HG02759 (cell line): ENCODE results near the gene TMEM18.
"Not testable (repeated sequence)": the region's sequence is repeated elsewhere in the genome, so short reads cannot be mapped to it uniquely, and the experiment has no call there.

Experiments
- ATAC-seq: cut with Tn5 transposase; IDR thresholded peaks from one replicate; pipeline ENCODE4 v1.9.1; 2021; ENCODE audit warnings: mild to moderate bottlenecking, moderate library complexity; ENCODE audit not compliant: unreplicated experiment

The TMEM18 gene

DNA sequence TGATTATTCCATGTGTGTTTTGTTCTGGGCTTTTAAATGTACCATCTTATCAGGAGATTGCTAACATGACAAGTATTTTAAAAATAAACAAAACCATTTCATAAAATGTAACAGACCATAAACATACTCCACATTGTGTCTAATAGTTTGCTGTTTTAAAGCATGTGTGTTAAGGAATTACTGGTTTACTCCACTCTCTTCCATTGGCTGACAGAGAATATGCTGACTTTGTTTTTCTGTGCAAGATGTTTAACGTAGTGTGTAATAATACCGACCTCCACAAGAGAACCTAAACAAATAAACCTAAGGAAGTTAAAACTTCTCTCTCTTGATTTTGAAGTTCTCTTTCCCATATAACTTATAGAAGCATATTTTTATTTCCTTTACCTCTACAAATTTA lies 17.0 kb upstream of the TMEM18 start:
- ATAC-seq = no peak

DNA sequence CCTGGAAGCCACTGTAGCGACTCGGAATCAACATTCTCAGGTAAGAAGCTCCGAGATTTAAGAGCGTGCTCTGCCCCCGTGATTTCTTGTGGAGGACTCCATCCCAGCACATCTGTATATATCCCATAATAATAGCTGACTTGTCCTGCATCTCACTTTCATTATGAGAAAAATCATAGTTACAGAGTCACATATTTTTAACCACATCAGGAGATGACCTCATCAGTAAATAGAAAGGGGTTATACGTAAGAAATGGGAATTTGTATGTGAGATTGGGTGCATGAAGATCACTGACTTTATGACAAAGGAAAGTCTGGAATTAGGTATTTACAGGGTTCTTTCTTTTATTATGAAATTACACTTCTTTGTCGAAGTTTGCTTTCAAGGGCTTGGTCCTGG lies 16.4 kb upstream of the TMEM18 start:
- no peak for ATAC-seq

DNA sequence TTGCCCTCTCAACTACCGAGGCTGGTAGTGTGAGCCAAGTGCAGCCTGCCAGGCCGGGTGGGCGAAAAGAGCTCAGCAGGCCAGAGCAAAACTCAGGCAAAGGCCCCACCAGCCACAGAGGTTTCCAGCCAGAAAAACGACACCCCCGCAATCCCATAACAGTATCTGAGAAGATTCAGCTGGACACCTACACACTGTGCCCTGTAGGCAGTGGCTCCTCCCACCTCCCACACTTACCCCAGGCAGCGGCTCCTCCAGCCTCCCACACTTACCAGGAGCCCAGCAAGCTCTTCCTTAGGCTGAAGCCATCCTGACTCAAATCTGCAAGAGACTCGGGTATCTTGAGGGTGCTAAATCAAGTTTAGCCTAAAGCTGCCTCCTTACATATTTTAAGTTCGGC lies 15.6 kb upstream of the TMEM18 start:
- ATAC-seq = no peak

DNA sequence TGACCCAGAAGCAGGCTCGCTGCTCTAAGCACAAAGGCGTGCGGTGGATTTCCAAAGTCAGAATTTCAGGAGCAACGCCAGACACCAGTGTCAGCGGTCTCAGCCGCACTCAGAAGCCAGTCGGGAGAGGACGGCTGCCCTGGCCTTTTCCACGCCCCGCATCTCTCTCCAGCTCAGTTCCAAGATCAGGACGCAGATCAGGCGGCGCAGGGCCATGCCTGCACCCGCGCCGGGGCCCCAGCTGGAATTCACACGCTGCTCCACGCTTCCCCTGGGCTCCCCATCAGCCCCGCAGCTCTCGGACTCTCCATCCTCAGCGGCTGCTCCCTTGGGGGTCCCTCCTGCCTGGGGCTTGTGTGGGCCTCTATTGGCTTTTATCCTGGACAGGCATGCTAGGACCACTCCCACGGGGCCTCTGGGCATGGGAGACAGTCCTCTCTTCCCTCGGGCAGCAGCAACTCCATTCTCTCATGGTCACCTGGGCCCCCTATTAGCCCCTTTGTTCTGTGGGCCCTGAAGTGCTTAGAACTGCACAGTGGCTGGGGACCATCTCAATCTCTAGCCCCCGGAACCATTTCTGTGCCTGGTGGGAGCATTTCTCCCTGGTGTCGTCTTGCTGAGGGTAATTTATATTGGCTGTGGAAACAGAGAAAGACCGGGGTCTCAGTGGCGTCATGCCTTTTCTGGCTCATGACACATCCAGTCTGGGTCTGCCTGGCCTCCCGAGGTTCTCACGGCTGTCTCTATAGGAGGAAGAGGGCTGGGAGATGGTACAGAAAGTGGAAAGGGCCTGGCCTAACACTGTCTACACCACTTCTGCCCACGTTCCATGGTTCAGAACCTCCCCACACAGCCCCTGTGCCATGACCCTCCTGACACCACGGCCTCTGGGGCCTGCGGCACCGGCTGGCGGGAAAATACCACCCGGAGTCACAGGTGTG lies 14.9 kb upstream of the TMEM18 start:
- ATAC-seq = no peak

DNA sequence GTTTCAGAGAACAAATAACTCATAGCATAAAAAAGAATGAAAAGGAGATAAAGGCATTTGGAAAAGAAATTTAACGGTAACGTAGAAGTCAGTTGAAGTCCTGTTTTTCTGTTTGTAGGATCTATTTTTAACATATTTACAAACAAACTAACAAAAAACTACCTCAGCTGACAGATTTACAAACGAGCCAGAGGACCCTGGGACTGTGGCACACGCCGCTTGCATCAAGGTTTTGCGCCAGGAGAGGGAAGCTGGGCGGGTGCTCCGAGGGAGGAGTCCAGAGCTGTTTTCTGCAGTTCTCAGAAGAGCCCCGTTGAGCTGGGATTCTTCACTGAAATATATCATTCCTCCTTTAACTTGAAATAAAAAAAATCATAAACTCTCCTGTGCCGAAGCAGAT lies 13.6 kb upstream of the TMEM18 start:
- no peak for ATAC-seq

DNA sequence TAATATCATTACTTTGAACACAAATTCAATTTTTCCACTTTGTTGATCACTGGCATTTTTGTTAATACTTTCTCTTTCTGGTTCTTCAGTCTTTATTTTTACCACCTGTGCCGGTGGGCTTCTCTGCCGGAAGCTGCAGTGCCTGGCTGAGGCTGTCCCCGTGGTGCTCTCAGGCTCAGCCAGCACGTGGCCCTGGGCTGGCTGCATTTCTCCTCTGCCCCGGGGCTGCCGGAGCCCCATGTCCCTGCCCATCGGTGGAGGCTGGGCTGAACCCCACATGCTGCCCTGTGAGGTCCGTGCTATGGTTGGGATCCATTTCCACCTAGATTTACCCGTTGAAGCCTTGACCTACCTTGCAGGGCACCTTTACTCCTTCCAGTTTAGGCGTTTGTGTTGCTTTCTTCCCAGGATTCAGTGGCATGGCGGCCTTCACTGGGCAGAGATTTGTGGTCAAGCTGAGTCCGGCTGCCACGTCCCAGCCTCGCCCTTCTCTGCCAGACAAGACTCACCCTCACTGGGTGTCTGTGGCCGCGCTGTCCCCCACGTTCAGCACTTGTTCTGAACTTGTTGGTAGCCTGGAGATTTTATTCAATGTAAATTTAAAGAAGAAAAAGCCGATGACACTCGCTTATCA lies 12.8 kb upstream of the TMEM18 start:
- peak; percentile 46 for ATAC-seq

DNA sequence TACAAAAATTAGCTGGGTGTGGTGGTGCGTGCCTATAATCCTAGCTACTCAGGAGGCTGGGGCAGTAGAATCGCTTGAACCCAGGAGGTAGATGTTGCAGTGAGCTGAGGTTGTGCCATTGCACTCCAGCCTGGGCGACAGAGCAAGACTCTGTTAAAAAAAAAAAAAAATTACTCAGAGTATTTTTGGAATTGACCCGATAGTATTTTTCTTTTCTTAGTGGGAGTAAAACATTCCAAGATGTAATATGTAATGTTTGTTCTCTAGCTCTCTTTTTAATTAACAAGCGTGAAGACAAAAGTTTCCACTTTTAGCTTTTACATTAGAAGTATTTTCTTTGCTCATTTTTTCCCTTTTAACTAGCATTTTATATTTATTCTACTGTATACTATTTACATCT lies 12.0 kb upstream of the TMEM18 start:
- ATAC-seq = no peak

DNA sequence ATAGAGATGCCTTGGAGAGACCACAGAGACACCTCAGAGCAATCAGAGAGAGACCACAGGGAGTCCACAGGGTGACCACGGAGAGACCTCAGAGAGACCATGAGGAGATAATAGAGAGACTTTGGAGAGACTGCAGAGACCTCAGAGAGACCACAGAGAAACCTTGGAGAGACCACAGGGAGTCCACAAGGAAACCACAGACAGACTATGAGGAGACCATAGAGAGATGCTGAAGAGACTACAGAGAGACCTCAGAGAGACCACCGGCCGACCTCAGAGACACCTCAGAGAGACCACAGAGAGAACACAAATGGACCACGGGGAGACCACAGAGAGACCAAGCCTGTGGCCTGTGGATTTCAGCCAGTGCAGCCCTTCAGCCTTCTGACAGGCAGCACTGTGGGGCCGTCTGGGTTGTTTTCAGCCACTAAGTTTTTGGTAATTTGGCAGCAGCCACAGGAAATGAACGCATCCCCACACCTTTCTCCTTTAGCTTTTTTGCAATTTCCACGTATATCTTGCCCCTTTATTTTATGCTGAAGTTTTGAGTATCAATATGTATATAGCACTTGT lies 11.4 kb upstream of the TMEM18 start:
- ATAC-seq = no peak

DNA sequence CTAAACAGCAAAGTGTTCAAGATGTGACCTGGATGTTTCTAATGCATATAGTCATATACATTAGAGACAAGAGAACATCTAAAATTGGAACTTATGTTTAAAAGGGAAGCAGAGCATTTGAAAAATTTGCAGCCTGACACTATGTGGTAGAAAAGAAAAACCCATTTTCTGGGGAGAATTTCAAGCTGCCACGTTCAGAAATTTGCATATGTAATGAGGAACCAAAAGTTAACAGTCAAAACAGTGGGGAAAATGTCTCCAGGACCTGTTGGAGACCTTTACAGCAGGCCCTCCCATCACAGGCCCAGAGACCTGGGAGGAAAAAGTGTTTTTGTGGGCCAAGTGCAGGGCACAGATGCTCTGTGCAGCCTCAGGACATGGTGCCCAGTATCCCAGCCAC lies 8.2 kb upstream of the TMEM18 start:
- no peak for ATAC-seq

DNA sequence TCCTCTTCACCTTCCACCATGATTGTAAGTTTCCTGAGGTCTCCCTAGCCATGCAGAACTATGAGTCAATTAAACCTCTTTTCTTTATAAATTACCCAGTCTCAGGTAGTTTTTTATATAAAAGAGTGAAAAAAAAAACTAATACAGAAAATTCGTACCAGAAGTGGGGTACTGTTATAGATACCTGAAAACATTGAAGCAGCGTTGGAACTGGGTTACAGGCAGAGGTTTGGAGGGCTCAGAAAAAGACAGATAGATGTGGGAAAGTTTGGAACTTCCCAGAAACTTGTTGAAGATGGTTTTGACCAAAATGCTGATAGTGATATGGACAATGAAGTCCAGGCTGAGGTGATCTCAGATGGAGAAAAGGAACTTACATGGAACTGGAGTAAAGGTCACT lies 7.7 kb upstream of the TMEM18 start:
- ATAC-seq = not testable (repeated sequence)

DNA sequence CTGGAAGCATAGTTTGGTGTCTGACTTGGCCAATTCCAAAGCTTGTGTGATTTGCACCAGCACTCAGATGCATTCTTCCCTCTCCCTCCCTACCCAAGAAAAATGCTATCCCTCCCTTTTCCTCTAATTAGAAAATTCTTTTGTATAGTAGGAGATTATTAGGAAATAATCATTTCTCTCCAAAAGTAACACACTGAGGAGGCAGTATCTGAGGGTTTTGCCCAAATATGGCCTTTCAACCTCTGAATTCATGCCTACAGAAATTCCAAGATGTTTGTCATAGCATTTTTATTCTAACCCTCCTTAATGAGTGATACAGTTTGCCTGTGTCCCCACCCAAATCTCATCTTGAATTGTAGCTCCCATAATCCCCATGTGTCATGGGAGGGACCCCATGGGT lies 5.0 kb upstream of the TMEM18 start:
- ATAC-seq = no peak

DNA sequence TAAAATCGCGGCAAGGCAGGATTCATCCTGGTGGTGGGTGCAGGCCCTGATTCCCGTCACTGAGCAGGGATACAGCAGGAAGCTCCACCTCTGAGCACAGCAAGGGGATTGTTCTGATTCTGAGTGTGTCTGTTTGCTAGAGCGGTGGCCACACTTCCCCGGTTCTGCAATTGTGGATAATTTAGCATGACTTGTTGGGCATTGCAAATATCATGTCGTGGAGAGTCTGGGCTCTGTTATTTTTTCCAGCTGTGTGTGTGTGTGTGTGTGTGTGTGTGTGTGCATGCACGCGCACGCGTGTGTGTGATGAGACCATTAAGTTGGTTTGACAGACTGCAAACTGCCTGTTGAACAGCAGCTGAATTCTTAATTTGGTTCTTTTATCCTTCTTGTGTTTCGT lies 4.1 kb upstream of the TMEM18 start:
- ATAC-seq = no peak

DNA sequence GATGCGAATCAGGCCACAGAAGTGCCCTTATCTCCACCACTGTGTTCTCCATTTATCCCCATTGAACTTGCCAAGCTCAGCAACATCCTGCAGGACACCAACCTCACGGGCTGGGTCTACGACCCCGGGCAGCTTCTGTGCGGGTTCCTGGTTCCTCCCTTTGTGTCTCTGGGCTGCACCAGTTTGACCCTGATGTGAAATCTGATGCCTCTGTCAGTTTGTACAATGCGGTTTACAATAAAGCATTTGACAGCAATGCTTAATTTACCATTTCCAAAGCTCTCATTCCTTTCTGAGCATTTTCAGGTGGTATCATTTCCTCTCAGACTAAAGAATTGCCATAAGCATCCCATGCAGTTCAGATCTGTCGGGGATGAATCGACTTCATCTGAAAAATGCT lies 3.3 kb upstream of the TMEM18 start:
- no peak for ATAC-seq

DNA sequence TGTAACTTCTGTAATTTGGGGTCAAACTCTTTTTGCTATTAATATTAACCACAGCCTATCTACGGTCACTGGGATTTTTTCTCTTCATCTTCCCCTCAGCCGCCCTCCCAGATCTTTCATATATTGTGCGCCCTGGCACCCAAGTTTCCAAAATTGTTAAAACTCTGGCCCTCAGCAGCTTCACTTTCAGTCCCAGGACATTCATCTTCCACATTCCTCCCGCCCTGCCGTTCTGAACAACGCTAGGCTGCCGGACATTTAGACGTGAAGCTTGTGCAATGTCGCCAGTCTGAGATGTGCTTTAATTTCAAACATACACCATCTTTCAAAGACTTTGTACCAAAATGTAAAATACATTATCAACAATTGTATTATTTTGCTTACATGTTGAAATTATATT lies 1.8 kb upstream of the TMEM18 start:
- no peak for ATAC-seq

DNA sequence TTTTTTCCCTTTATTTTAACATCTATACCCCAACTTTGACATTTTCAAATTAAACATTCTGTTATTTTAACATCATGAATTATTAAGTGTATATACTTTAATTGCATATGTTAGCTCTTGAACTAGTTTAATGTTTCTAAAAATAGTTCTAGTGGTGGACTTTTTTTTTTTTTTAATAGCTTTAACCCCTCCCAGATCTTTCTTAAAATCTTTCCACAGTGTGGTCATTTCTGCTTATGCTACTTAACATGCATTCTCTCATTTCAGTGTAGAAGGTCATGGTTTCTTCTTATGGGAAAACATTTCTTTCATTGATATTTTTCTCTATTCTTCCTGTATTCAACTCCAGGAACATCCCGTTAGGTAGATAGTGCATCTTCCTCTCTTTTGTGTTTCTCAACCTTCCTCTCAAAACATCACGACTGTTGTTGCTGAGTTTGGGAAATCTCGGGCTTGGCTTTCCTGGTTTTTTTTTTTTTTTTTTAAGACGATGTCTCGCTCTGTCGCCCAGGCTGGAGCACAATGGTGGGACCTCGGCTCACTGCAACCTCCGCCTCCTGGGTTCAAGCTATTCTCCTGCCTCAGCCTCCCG lies 849 bp upstream of the TMEM18 start:
- no peak for ATAC-seq

DNA sequence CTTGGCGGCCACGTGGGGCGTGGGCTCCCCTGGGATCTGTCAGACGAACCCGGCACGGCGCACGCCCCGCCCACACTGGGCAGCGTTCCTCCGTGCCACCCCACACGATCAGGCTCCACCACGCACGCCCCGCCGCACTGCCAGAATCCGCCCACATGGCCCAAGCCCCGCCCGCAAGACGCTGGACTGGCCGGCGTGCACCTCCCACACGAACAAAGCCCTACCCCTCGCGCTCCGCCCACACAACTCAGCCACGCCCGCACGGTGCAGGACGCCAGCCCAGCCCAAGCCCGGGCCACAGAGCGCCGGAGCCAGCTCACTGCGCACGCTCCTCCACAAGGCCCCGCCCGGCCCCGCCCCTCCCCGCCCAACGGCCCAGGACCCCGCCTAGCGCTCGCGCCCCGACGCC lies 555 bp downstream of the TMEM18 start:
- ATAC-seq = peak; percentile 85

DNA sequence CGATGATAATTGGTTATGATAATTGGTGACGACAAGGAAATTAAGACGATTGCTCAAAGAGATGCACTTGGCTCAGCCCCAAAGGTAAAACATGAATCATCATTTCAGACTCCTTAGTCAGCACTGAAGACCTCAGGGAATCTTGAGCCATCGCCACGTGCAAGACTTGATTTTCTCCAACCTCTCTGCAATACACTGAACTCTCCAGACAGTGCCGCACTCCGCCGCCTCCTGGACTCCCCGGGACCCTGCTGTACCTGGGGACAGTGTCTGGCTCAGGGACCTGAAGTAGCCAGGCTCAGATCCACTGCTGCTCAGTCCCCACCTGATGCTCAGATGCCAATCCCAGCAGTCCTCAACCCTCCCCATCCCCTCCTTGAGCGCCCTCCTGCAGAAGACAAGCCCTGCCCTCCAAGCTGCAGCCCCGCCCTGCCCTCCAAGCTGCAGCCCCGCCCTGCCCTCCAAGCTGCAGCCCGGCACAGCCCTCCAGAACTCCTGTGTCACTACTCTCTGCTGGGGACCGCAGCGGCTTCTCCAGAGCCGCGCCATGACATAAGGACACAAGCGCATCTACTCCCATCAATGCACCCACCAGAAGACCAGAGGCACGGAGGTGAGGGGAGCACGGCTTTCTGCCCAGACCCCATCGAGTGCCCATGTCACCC lies 1.1 kb downstream of the TMEM18 start:
- ATAC-seq = peak; percentile 36

DNA sequence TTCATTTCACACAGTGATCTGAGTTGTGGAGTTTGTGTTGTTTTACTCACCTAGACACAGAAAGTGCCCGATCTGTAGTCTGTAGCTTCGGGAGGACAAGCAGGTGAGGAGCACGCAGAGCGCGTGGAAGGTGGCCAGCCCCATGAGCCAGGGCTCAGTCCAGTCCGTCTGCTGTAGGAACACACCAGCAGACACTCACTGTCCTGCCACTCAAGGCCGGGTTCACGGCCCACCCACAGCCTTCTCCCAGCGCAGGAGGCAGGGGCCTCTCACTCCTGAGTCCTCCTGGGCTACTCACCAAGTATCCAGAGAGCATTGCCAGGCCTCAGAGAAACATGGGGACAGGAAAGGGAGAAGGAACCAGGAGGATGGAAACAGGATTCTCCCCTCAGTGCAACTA lies 1.7 kb downstream of the TMEM18 start:
- no peak for ATAC-seq

DNA sequence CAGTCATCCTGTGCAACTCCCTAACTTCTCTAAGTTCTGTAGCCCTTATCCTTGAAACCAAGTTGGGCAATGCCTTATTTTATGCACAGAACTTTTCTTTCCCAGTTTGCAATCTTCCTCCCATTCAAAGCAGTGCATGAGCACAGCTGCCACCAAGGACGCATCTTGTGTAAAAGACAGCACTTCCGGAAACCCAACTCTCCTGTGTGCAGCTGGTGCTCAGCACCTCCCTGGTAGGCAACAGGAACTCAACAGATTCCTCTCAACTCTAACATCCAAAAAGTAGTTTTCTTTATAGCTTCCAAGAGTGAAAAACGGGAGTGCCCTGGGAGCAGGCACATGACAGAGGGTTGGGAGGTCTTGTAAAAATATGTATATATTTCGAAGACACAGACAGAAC lies 2.2 kb downstream of the TMEM18 start:
- no peak for ATAC-seq

DNA sequence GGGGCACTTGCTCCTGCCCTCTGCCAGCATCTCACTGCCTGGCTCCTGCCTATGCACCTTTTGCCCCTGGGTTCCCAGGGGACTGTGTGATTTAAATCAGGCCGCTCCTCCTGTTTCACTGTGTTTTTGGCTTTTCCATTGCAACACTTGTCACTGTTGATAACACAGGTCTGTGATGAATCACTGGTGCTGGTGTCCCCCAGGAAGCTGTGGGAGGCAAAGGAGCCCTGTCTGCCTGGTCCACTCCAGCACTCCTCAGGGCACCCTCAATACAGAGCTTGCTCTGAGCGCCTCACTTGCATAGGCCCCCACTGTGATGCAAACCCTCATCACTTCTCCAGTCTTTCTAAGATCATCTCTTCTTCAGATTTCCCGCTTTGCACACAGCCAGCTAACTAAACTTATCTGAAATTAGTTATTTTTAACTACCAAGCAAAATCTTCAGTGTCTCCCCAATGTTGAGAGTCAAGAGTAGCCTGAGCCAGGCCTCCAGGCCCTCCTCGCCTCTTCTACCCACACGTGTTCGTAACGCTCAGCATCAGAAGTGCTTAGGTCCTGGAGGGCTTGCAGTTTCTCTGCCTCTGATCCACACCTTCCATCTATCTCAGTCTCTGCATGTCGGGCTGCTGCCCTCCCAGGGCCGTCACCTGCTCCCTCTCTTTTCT lies 2.8 kb downstream of the TMEM18 start:
- no peak for ATAC-seq
